WI38 (cell line): ENCODE measurements around the gene CDC25B.

Experiments used
- H3K4me3 ChIP-seq: 2 replicates; pipeline ENCODE4 v1.5.1; 2011; ENCODE audit warnings: low read depth, mild to moderate bottlenecking, control low read depth, low read length
- CTCF ChIP-seq: IDR thresholded peaks from 2 replicates; pipeline ENCODE4 v1.5.1; 2012; ENCODE audit warnings: low read depth, mild to moderate bottlenecking, control low read depth, low read length

CDC25B gene

GRCh38 chr20:3803289-3803688 lies 7.2 kb downstream of the CDC25B start:
- no peak for TF ChIP-seq CTCF
- H3K4me3 ChIP-seq: no peak overlapping the region

- H3K4me3 ChIP-seq: no peak overlapping the region
- TF ChIP-seq CTCF: no peak
Measured at GRCh38 chr20:3803854-3804253, 7.7 kb downstream of the CDC25B start.

GRCh38 chr20:3804254-3804751 lies 8.2 kb downstream of the CDC25B start:
- no peak for TF ChIP-seq CTCF
- H3K4me3 ChIP-seq: no peak overlapping the region

GRCh38 chr20:3804781-3805180 lies 8.7 kb downstream of the CDC25B start:
- H3K4me3 ChIP-seq: no peak overlapping the region
- no peak for TF ChIP-seq CTCF

- H3K4me3 ChIP-seq: peak overlapping the region; percentile 23
- TF ChIP-seq CTCF: no peak
Measured at GRCh38 chr20:3808544-3808943, 12.4 kb downstream of the CDC25B start.

GRCh38 chr20:3811467-3812258 lies 15.6 kb downstream of the CDC25B start:
- peak overlapping the region; percentile 55 for H3K4me3 ChIP-seq
- TF ChIP-seq CTCF: no peak

- TF ChIP-seq CTCF: no peak
- no peak overlapping the region for H3K4me3 ChIP-seq
Measured at GRCh38 chr20:3812259-3812681, 16.2 kb downstream of the CDC25B start.
